SK-N-SH treated with all-trans-retinoic acid at 6 μM for 48 hours (cell line): ENCODE measurements around the gene ADCY5.

Source experiments
- ATAC-seq: fragments of 200-7000 bp; cut with Tn5 transposase; 3 replicates; pipeline ENCODE4 v1.9.1; 2020; ENCODE audit warnings: mild to moderate bottlenecking, moderate library complexity
- ARNTL ChIP-seq: fragments of 450-650 bp; formaldehyde crosslinking; IDR thresholded peaks from 2 replicates; pipeline ENCODE4 v1.5.0; 2020; ENCODE audit warnings: low read depth, mild to moderate bottlenecking, moderate library complexity, borderline replicate concordance
- BACH2 ChIP-seq: fragments of 250-450 bp; sonication (Bioruptor Pico); IDR thresholded peaks from 2 replicates; pipeline ENCODE4 v1.9.0; 2021; ENCODE audit warnings: mild to moderate bottlenecking, borderline replicate concordance
- CSDC2 ChIP-seq: fragments of 250-450 bp; sonication (Bioruptor Pico); IDR thresholded peaks from 2 replicates; pipeline ENCODE4 v1.5.0; 2020; ENCODE audit warnings: mild to moderate bottlenecking, moderate library complexity
- ESRRG ChIP-seq: fragments of 250-450 bp; sonication (Bioruptor Pico); IDR thresholded peaks from 2 replicates; pipeline ENCODE4 v1.6.1; 2021; ENCODE audit warnings: mild to moderate bottlenecking
- GLIS3 ChIP-seq: fragments of 250-450 bp; sonication (Bioruptor Pico); IDR thresholded peaks from 2 replicates; pipeline ENCODE4 v1.5.0; 2020; ENCODE audit warnings: mild to moderate bottlenecking, moderate library complexity
- ISL1 ChIP-seq: fragments of 250-450 bp; sonication (Bioruptor Pico); IDR thresholded peaks from 2 replicates; pipeline ENCODE4 v2.1.2; 2022; ENCODE audit warnings: mild to moderate bottlenecking, moderate library complexity
- OSR1 ChIP-seq: fragments of 250-450 bp; sonication (Bioruptor Pico); IDR thresholded peaks from 2 replicates; pipeline ENCODE4 v1.8.0; 2022; ENCODE audit warnings: moderate library complexity, mild to moderate bottlenecking, inconsistent platforms
- PPARA ChIP-seq: fragments of 250-450 bp; sonication (Bioruptor Pico); IDR thresholded peaks from 2 replicates; pipeline ENCODE4 v1.5.0; 2020; ENCODE audit warnings: mild to moderate bottlenecking, borderline replicate concordance
- RARB ChIP-seq: fragments of 250-450 bp; sonication (Bioruptor Pico); IDR thresholded peaks from 2 replicates; pipeline ENCODE4 v1.8.0; 2021; ENCODE audit warnings: mild to moderate bottlenecking, moderate library complexity
- SNAI2 ChIP-seq: fragments of 250-450 bp; sonication (Bioruptor Pico); IDR thresholded peaks from 2 replicates; pipeline ENCODE4 v1.5.0; 2020; ENCODE audit warnings: mild to moderate bottlenecking, moderate library complexity
- TCF4 ChIP-seq: fragments of 250-450 bp; sonication (Bioruptor Pico); IDR thresholded peaks from 2 replicates; pipeline ENCODE4 v1.8.0; 2021; ENCODE audit warnings: mild to moderate bottlenecking, moderate library complexity, borderline replicate concordance
- TOX ChIP-seq: fragments of 250-450 bp; sonication (Bioruptor Pico); IDR thresholded peaks from 2 replicates; pipeline ENCODE4 v1.8.0; 2021; ENCODE audit warnings: mild to moderate bottlenecking, moderate library complexity, borderline replicate concordance
- ZC3H10 ChIP-seq: fragments of 250-450 bp; sonication (Bioruptor Pico); IDR thresholded peaks from 2 replicates; pipeline ENCODE4 v1.5.1; 2021; ENCODE audit warnings: mild to moderate bottlenecking, moderate library complexity
- ZFP3 ChIP-seq: fragments of 250-450 bp; sonication (Bioruptor Pico); IDR thresholded peaks from 2 replicates; pipeline ENCODE4 v1.5.0; 2020; ENCODE audit warnings: mild to moderate bottlenecking, moderate library complexity
- ZFP30 ChIP-seq: fragments of 450-650 bp; formaldehyde crosslinking; IDR thresholded peaks from 2 replicates; pipeline ENCODE4 v1.5.0; 2022; ENCODE audit warnings: mild to moderate bottlenecking, moderate library complexity
- ZNF565 ChIP-seq: fragments of 450-650 bp; formaldehyde crosslinking; conservative IDR thresholded peaks from 2 replicates; pipeline ENCODE4 v1.5.0; 2020; ENCODE audit warnings: low read depth, mild to moderate bottlenecking, moderate library complexity
- ZNF70 ChIP-seq: fragments of 450-650 bp; formaldehyde crosslinking; IDR thresholded peaks from 2 replicates; pipeline ENCODE4 v1.5.0; 2020; ENCODE audit warnings: mild to moderate bottlenecking, moderate library complexity
- ZNF8 ChIP-seq: fragments of 450-650 bp; formaldehyde crosslinking; IDR thresholded peaks from 2 replicates; pipeline ENCODE4 v1.5.0; 2020; ENCODE audit warnings: mild to moderate bottlenecking, moderate library complexity
- TF ChIP-seq, protein P1 (sequence below): fragments of 250-450 bp; sonication (Bioruptor Pico); IDR thresholded peaks from 2 replicates; pipeline ENCODE4 v1.8.0; 2020; ENCODE audit warnings: mild to moderate bottlenecking, moderate library complexity, borderline replicate concordance
- TF ChIP-seq, protein P2 (sequence below): fragments of 250-450 bp; sonication (Bioruptor Pico); IDR thresholded peaks from 2 replicates; pipeline ENCODE4 v1.5.1; 2021; ENCODE audit warnings: mild to moderate bottlenecking, moderate library complexity
- TF ChIP-seq, protein P3 (sequence below): fragments of 250-450 bp; sonication (Bioruptor Pico); IDR thresholded peaks from 2 replicates; pipeline ENCODE4 v1.5.1; 2020; ENCODE audit warnings: low read depth, mild to moderate bottlenecking, moderate library complexity
- TF ChIP-seq, protein P4 (sequence below): fragments of 250-450 bp; sonication (Bioruptor Pico); IDR thresholded peaks from 2 replicates; pipeline ENCODE4 v1.5.0; 2020; ENCODE audit warnings: mild to moderate bottlenecking, moderate library complexity

ADCY5 gene

DNA sequence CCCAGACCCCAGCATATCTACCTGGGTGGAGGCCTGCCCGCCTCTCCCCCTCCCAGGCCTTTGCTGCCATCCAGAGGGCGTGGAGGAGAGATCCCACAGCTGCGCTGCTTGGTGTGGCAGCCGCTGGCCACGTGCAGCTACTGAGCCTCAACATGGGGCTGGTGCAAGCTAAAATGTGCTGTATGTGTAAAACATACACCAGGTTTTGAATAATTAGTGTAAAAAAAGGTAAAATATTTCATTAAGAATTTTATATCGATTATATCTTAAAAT, 151.3 kb downstream of the ADCY5 start:
- ATAC-seq = no peak
- TF ChIP-seq OSR1 (CRISPR knock-in tag) (no peak), TCF4 (CRISPR knock-in tag) (no peak), ZFP30 (CRISPR knock-in tag) (no peak), ARNTL (CRISPR knock-in tag) (no peak)
- TF ChIP-seq, protein P1, sequence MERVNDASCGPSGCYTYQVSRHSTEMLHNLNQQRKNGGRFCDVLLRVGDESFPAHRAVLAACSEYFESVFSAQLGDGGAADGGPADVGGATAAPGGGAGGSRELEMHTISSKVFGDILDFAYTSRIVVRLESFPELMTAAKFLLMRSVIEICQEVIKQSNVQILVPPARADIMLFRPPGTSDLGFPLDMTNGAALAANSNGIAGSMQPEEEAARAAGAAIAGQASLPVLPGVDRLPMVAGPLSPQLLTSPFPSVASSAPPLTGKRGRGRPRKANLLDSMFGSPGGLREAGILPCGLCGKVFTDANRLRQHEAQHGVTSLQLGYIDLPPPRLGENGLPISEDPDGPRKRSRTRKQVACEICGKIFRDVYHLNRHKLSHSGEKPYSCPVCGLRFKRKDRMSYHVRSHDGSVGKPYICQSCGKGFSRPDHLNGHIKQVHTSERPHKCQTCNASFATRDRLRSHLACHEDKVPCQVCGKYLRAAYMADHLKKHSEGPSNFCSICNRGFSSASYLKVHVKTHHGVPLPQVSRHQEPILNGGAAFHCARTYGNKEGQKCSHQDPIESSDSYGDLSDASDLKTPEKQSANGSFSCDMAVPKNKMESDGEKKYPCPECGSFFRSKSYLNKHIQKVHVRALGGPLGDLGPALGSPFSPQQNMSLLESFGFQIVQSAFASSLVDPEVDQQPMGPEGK (CRISPR knock-in tag) = no peak

DNA sequence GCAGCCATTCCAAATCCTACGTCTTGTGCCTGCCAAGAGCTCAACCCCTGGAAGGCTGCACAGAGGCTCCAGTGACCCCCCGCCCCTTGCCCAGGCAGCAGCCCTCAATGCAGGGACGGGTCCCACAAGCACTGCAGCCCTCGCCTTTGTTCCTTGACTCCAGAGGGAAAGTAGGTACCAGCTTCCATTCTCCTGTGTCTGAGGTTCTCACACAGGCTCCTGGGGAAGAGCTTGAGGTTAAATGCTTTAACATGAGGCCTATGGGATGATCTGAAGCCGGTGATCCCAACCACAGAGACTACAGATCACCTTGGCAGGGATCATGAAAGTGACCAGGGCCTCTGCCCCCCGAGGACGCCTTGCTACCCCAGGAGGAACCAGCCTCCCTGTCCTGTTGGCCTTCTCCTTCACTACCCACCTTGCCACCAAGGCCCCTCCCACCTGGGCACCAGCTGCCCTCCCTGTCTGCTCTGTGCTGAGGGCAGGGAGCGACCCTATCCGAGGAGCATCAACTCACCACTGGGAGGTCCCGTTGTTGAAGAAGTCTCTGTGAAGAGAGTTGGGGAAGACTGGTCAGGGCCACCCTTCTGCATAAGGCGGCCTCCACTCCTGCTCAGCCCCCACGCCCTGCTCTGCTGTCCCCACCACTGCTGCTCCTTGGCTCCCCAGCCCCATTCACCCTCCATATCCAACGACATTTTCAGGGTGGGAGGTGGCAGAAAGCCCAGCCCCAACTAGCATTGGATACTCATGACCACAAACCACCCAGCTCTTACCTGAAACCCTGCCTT, 151.9 kb downstream of the ADCY5 start:
- ATAC-seq = no peak
- TF ChIP-seq PPARA (CRISPR knock-in tag) = no peak
- TF ChIP-seq, protein P2, sequence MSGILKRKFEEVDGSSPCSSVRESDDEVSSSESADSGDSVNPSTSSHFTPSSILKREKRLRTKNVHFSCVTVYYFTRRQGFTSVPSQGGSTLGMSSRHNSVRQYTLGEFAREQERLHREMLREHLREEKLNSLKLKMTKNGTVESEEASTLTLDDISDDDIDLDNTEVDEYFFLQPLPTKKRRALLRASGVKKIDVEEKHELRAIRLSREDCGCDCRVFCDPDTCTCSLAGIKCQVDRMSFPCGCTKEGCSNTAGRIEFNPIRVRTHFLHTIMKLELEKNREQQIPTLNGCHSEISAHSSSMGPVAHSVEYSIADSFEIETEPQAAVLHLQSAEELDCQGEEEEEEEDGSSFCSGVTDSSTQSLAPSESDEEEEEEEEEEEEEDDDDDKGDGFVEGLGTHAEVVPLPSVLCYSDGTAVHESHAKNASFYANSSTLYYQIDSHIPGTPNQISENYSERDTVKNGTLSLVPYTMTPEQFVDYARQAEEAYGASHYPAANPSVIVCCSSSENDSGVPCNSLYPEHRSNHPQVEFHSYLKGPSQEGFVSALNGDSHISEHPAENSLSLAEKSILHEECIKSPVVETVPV = no peak
- TF ChIP-seq ESRRG (CRISPR knock-in tag) = no peak
- no peak for TF ChIP-seq SNAI2 (CRISPR knock-in tag)
- TF ChIP-seq, protein P1 (CRISPR knock-in tag) = no peak
- TF ChIP-seq ZC3H10 = no peak
- TF ChIP-seq ZNF70 (CRISPR knock-in tag) = no peak
- TF ChIP-seq ZFP30 (CRISPR knock-in tag) = no peak
- no peak for TF ChIP-seq ZFP3 (CRISPR knock-in tag)
- no peak for TF ChIP-seq OSR1 (CRISPR knock-in tag)
- TF ChIP-seq, protein P3, sequence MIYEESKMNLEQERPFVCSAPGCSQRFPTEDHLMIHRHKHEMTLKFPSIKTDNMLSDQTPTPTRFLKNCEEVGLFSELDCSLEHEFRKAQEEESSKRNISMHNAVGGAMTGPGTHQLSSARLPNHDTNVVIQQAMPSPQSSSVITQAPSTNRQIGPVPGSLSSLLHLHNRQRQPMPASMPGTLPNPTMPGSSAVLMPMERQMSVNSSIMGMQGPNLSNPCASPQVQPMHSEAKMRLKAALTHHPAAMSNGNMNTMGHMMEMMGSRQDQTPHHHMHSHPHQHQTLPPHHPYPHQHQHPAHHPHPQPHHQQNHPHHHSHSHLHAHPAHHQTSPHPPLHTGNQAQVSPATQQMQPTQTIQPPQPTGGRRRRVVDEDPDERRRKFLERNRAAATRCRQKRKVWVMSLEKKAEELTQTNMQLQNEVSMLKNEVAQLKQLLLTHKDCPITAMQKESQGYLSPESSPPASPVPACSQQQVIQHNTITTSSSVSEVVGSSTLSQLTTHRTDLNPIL = no peak

DNA sequence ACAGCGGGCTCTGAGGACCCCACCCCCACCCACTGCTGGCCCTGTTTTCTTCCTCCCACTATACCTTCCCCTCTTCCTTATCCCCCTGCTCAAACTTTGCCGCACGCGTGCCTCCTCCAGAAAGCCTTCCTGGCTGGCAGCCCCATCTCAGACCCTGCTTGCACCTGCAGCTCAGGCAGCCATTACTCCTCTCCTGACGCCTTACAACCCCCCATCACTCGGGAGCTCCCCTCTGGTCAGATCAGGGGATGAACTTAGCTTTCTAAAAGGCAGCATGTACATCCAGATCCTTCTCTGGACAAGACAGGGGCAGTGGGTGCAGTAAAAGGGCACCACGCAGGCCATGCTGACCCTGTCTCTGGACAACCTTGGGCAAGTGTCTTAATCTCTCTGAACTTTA, 152.6 kb downstream of the ADCY5 start:
- no peak for ATAC-seq
- TF ChIP-seq ZNF70 (CRISPR knock-in tag) (no peak), ISL1 (CRISPR knock-in tag) (no peak), CSDC2 (CRISPR knock-in tag) (no peak), SNAI2 (CRISPR knock-in tag) (no peak), ARNTL (CRISPR knock-in tag) (no peak), TCF4 (CRISPR knock-in tag) (no peak), ZFP30 (CRISPR knock-in tag) (no peak), ZNF8 (CRISPR knock-in tag) (no peak), PPARA (CRISPR knock-in tag) (no peak), RARB (CRISPR knock-in tag) (no peak), OSR1 (CRISPR knock-in tag) (no peak), BACH2 (no peak), ZNF565 (CRISPR knock-in tag) (no peak), GLIS3 (CRISPR knock-in tag) (no peak), ZFP3 (CRISPR knock-in tag) (no peak), ZC3H10 (no peak), TOX (CRISPR knock-in tag) (no peak)
- TF ChIP-seq, protein P3 = no peak
- TF ChIP-seq, protein P2 = no peak
- TF ChIP-seq, protein P4, sequence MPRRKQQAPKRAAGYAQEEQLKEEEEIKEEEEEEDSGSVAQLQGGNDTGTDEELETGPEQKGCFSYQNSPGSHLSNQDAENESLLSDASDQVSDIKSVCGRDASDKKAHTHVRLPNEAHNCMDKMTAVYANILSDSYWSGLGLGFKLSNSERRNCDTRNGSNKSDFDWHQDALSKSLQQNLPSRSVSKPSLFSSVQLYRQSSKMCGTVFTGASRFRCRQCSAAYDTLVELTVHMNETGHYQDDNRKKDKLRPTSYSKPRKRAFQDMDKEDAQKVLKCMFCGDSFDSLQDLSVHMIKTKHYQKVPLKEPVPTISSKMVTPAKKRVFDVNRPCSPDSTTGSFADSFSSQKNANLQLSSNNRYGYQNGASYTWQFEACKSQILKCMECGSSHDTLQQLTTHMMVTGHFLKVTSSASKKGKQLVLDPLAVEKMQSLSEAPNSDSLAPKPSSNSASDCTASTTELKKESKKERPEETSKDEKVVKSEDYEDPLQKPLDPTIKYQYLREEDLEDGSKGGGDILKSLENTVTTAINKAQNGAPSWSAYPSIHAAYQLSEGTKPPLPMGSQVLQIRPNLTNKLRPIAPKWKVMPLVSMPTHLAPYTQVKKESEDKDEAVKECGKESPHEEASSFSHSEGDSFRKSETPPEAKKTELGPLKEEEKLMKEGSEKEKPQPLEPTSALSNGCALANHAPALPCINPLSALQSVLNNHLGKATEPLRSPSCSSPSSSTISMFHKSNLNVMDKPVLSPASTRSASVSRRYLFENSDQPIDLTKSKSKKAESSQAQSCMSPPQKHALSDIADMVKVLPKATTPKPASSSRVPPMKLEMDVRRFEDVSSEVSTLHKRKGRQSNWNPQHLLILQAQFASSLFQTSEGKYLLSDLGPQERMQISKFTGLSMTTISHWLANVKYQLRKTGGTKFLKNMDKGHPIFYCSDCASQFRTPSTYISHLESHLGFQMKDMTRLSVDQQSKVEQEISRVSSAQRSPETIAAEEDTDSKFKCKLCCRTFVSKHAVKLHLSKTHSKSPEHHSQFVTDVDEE (CRISPR knock-in tag) = no peak
